NOMO-1 treated with dmso at 0.1 percent for 144 hours (cell line): ENCODE results near the gene SCG5.
A peak's percentile ranks its signal among the peaks of the same experiment; 100 is the strongest.
"Not testable (repeated sequence)": the region's sequence is repeated elsewhere in the genome, so short reads cannot be mapped to it uniquely, and the experiment has no call there.

Source experiments
- DNase-seq: peaks from one replicate; lab custom pipeline; 2025; ENCODE audit not compliant: unreplicated experiment; lab: John Stamatoyannopoulos, UW

The SCG5 gene, protein sequence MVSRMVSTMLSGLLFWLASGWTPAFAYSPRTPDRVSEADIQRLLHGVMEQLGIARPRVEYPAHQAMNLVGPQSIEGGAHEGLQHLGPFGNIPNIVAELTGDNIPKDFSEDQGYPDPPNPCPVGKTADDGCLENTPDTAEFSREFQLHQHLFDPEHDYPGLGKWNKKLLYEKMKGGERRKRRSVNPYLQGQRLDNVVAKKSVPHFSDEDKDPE

GRCh38 chr15:32641517-32642059 lies at the start of gene SCG5:
SCG5 (plus strand) TSS chr15:32641710; CDS start chr15:32643593, 1,883 bp downstream.
- DNase-seq = no peak

- DNase-seq = not testable (repeated sequence)
Measured at GRCh38 chr15:32593151-32593550, 48.4 kb upstream of the SCG5 start, which contains the start of gene GOLGA8N. GOLGA8N (plus strand) TSS chr15:32593456.

- not testable (repeated sequence) for DNase-seq
Measured at GRCh38 chr15:32609518-32609917, 32.0 kb upstream of the SCG5 start.

DNA sequence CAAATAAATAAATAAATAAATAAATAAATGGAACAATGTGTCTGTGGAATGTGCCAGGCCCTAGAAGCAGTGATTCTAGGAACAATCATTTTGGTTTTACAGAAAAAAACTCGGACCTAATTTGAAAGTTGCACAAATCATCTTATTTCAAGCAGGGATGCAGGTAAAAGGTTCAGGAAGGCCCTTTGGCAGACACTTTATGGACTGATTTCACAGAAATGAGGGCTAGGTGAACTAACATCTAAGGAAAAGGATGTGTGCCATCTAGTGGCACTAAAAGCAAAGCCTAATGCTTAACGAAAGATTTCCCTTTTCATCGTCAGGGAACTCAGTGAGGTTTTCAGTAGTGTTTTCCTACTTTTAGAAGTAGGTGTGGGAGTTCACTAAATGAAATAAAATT lies 30.8 kb upstream of the SCG5 start:
- not testable (repeated sequence) for DNase-seq

GRCh38 chr15:32614712-32615050 lies 26.8 kb upstream of the SCG5 start:
- not testable (repeated sequence) for DNase-seq

- DNase-seq = not testable (repeated sequence)
Measured at GRCh38 chr15:32615051-32615870, 26.2 kb upstream of the SCG5 start, which contains the start of gene ARHGAP11A. ARHGAP11A (plus strand) TSS chr15:32615504; CDS start chr15:32616212, 708 bp downstream.

DNA sequence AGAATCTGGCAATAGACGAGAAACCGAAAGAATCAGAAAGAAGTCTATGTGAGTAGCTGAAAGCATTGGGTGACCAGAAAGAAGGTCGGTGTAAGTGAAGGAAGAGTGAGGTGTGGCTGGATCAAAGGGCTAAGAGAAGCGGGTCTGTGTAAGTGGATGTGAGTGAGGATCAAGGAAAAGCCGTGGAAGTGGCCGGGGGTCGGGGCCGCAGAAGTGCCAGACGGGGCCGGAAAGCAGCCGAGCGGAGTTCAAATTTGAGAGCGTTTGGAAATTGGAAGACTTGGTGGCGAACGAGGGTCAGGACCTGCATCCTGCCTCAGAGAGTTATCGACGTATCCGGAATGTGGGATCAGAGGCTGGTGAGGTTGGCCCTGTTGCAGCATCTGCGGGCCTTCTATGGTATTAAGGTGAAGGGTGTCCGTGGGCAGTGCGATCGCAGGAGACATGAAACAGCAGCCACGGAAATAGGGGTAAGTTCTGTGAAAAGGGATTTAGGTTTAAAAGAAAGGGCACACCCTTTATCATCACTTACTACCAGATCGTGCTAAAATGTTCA lies 25.6 kb upstream of the SCG5 start:
- not testable (repeated sequence) for DNase-seq

GRCh38 chr15:32636410-32636809 lies 5.1 kb upstream of the SCG5 start:
- no peak for DNase-seq

GRCh38 chr15:32636908-32637567 lies 4.5 kb upstream of the SCG5 start:
- DNase-seq = no peak

GRCh38 chr15:32637704-32638103 lies 3.8 kb upstream of the SCG5 start:
- DNase-seq = no peak

DNA sequence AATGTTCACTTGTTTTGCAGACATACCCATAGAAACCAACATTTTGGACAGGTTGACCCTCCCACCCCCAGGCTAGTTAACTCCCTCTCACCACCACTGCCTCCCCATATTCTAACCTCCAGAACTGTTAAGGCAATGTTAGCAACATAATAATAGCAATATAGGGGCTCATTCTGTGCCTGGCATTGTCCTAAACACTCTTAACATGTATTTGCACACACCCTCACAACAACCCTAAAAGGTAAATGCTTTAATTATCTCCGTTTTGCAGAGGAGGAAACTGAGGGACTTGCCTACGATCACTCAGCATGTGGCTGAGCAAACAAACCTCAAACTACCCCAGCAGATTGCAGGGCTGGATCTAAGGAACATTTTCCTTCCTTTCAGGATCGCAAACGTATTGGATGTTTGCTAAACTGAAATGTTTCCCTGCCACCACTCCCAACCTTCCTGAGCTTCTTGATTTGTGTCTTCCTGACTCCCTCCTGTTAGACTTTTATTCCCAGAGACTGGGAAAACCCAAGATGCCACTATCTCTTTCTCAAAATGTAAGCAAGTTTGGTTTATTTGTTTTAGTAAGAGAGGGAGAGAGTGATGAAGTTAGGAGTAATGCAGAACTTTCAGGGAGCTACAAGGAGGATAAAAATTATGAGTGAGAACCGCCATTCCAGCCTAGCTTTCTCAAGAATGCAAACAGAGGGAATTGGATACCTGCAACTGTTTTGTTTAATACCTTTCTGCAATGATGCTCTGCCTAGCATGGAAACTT lies 1.3 kb downstream of the SCG5 start:
- DNase-seq = no peak

GRCh38 chr15:32643907-32644445 lies 2.5 kb downstream of the SCG5 start:
- no peak for DNase-seq

DNA sequence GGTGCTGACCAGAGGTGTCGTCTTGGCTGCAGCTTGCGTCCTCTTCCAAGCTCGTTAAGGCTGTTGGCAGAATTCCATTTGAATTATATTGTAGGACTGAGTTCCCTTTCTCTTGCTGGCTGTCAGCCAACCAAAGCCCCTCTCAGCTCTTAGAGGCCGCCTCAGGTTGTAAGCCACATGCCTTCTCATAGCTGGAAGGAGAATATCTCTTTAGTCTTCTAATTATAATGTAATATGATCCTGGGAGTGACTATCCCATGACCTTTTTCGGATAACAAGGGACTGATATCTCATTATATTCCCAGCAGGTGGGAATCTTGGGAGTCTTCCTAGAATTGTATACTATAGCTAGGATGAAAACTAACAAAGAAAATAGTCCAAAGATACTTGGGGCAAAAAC lies 4.8 kb downstream of the SCG5 start:
- no peak for DNase-seq

DNA sequence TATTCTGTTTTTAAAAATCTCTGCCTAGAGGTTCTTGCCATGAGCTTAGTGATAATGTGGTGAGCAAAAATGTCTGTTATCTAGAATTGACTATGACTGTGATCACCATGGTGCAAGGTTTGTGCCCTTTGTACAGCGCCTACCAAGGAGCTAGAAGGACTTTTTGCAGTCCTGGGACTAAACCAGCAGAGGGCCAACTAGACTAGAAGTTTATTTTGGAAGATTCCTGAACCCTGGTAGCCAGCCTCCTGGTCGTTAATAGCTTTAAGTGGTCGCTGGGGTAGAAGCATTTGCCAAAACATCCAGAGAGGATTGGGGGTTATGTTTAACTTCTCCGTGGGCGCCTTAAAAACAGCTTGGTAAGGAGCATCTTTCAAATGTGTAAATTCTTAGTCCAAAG lies 7.8 kb downstream of the SCG5 start:
- DNase-seq = no peak

GRCh38 chr15:32651229-32651837 lies 9.8 kb downstream of the SCG5 start:
- DNase-seq = peak; percentile 3

DNA sequence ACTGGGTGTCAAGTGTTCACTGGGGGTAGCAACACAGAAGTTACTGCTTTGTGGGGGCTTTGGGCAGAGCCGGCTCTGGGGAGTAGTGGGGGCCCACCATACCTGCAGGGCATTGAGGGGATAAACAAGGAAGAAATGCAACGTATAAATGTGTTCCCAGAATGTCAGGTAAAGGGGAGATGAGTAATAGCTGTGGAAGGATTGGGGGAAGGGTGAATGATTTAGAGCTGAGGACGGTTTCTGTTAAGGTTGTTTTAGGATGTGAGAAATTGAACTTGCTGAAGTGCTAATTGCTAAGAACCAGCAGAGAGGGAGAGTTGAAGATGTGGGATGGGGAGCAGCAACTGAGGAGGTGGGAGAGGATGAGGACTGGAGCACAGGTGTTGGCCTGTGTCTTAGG lies 10.7 kb downstream of the SCG5 start:
- DNase-seq = no peak

GRCh38 chr15:32656091-32656490 lies 14.6 kb downstream of the SCG5 start:
- no peak for DNase-seq

GRCh38 chr15:32656496-32656895 lies 15.0 kb downstream of the SCG5 start:
- no peak for DNase-seq

GRCh38 chr15:32657198-32657883 lies 15.8 kb downstream of the SCG5 start:
- DNase-seq = no peak
